Measurements from ENCODE around the gene MYF6.

Gene MYF6

DNA sequence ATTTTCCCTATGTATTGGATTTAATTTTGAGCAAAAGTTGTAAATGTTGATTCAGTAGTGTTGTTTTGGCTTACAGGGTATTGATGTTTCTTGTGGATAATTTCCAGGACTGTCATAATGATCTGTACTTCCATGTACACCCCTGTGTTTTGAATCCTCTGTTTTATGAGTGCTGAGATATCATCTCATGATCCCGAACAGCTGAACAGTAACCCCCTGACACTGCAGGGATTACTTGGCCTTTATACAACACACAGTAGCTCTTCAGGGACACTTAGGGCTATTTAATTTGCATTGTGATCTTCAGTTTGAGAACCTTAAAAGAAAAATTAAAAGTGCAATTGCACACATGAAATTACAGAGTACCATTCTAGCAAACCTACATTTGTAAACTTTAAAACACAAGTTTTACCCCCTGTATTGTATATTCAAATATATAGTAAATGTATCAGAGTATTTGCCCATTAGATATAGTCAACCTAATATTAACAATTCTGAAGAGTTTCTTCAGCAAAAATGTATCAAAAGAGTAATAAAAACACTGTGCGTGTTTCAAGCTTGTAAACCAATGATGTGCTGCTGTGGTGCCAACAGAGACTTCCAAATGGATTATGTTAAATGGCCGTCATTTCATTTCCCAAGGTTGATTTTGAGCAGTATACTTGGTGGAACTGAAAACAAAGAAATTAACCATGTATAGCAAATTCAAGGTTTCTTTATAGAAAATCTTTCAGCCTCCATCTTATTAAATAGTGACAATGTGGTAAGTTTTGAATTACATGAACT, 27.9 kb upstream of the MYF6 start:
- in situ Hi-C loops (cut with MboI; ENCODE audit: low sequenced_read_pairs, unreplicated experiment) = no loop called here
- TF ChIP-seq, protein P1, sequence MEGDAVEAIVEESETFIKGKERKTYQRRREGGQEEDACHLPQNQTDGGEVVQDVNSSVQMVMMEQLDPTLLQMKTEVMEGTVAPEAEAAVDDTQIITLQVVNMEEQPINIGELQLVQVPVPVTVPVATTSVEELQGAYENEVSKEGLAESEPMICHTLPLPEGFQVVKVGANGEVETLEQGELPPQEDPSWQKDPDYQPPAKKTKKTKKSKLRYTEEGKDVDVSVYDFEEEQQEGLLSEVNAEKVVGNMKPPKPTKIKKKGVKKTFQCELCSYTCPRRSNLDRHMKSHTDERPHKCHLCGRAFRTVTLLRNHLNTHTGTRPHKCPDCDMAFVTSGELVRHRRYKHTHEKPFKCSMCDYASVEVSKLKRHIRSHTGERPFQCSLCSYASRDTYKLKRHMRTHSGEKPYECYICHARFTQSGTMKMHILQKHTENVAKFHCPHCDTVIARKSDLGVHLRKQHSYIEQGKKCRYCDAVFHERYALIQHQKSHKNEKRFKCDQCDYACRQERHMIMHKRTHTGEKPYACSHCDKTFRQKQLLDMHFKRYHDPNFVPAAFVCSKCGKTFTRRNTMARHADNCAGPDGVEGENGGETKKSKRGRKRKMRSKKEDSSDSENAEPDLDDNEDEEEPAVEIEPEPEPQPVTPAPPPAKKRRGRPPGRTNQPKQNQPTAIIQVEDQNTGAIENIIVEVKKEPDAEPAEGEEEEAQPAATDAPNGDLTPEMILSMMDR (IDR thresholded peaks at IDR 0.05; ENCODE audit: borderline replicate concordance, control extremely low read depth, extremely low read depth, insufficient read depth, missing control alignments) = no peak
- DNase-seq (ENCODE audit: low spot score) = no peak

DNA sequence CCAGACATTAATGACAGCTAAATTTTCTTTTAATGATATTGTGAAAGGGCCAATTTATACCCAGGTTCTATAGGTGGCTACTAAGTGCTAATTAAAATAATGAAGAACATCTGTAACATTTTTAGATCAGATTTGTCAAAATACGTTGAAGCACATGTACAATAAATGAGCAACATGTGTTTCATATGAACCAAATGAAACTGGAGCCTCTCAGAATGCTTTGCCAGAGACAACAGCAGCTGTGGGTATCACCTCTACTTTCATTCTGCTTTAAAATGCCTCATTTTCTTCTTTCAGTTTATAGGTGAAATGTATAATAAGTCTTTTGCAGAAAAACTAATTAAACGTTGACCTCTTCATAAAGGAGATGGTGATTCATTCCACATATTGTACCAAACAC, 26.1 kb upstream of the MYF6 start:
- TF ChIP-seq, protein P1 (IDR thresholded peaks at IDR 0.05; ENCODE audit: borderline replicate concordance, control extremely low read depth, extremely low read depth, insufficient read depth, missing control alignments) = no peak
- in situ Hi-C loops (cut with MboI; ENCODE audit: low sequenced_read_pairs, unreplicated experiment) = no loop called here
- DNase-seq (ENCODE audit: low spot score) = no peak

DNA sequence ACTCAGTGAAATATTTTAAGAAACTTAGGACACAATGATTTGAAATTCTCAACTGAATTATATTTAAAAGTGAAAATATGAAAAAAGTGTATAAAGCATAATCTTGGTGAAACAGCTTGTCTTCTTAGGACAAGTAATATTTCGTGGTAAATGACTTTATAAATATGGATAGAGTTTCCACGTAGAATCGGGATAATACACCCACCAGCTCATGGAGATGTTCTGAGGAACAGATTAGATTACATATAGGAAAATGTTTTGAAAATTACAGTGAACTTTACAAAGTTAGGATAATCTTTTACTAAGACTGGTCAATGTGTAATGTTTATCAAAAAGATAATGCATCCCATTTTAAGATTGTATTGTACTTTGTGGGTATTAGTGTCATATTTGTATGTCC, 25.6 kb upstream of the MYF6 start:
- in situ Hi-C loops (cut with MboI; ENCODE audit: low sequenced_read_pairs, unreplicated experiment) = no loop called here
- TF ChIP-seq, protein P1 (IDR thresholded peaks at IDR 0.05; ENCODE audit: borderline replicate concordance, control extremely low read depth, extremely low read depth, insufficient read depth, missing control alignments) = no peak
- DNase-seq (ENCODE audit: low spot score) = no peak

DNA sequence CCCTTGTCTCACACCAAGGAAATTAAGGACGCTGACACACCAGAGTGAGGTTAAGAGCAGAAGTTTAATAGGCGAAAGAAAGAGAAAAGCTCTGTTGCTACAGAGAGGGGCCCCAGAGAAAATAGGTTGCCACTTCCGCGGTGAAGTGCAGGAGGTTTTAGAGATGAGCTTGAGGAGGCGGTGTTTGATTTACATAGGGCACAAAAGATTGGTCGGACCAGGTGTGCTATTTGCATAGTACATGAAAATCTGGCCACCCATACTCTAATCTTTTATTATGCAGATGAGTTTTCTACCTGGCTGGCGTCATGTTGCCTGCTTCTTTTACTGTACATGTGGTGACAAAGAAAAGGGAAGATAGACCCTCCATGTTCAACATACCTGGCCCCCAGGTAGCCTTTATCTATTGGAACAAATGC, 23.3 kb upstream of the MYF6 start:
- TF ChIP-seq, protein P1 (IDR thresholded peaks at IDR 0.05; ENCODE audit: borderline replicate concordance, control extremely low read depth, extremely low read depth, insufficient read depth, missing control alignments) = no peak
- in situ Hi-C loops (cut with MboI; ENCODE audit: low sequenced_read_pairs, unreplicated experiment) = no loop called here
- no peak for DNase-seq (ENCODE audit: low spot score)

DNA sequence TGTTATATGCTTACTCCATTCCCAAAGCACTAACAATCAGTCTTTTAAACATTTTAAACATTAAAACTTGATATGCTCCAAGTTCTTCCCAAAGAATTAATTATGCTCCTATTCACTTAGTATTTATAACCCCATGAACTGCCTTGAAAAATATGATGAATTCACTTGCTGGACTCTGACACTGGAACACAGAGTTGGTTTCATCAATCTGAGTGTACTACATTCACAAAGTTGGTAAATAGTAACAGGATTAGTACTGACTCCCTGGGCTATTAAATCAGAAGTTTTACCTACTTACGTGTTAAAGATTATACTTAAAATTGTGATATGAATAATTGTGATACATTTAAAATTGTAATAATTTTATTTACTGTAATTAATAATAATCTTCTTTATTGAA, 17.3 kb upstream of the MYF6 start:
- TF ChIP-seq, protein P1 (IDR thresholded peaks at IDR 0.05; ENCODE audit: borderline replicate concordance, control extremely low read depth, extremely low read depth, insufficient read depth, missing control alignments) = no peak
- in situ Hi-C loops (cut with MboI; ENCODE audit: low sequenced_read_pairs, unreplicated experiment) = no loop called here

DNA sequence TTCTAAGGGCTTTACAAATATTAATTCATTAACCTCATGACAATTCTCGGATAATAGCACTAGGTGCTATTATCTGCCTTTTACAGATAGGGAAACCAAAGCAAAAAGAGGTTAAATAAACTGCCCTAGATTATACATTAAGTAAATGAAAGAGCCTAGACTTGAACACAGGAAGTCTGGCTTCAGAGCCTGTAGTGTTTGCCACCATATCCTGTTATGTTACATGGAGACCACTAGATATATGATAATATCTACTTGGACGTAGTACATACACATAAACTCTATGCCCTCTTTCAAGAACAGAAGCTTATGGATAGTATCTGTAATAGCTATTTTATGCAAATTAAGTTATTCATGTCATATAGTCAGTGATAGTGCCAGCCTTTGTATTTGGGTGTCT, 16.9 kb upstream of the MYF6 start:
- TF ChIP-seq, protein P1 (IDR thresholded peaks at IDR 0.05; ENCODE audit: borderline replicate concordance, control extremely low read depth, extremely low read depth, insufficient read depth, missing control alignments) = no peak
- in situ Hi-C loops (cut with MboI; ENCODE audit: low sequenced_read_pairs, unreplicated experiment) = no loop called here
- no peak for DNase-seq (ENCODE audit: low spot score)

More for the DNA sequence above, 17.3 kb upstream of the MYF6 start:
- no peak for DNase-seq (ENCODE audit: low spot score)
